ENCODE data around the gene COG5. TPM values are rescaled to one million over a fixed set of nuclear protein-coding genes. Genes with fewer than 3 reads are reported as not detected.

The COG5 gene
- total and polyA plus RNA-seq, 2 of the 4 experiments (the other 2 are of a cell fraction), result 18.5 to 27.4 TPM

GRCh38 chr7:107168233-107169119, 395.2 kb downstream of the COG5 start, which contains the start of gene HBP1:
Gene HBP1, plus strand, starts transcription at chr7:107169003. Its CDS starts 10,891 bp downstream, at chr7:107179894.
- peaks cover 20% of the 10 kb centered on the region for H4K20me1 ChIP-seq (ENCODE audit: insufficient read depth, low read length)
- peaks cover 0 to 26% of the 10 kb centered on the region in 2 experiments; a peak in 3 of 4 replicates for H3K79me1 ChIP-seq (ENCODE audit: low read depth in 1 of 2, low read length in 2 of 2)
- peak within 1 kb of the TSS; percentile 77 for H4K5ac ChIP-seq (ENCODE audit: low read depth, low read length)
- dilution Hi-C loops (cut with HindIII; ENCODE audit: low sequenced_read_pairs, unreplicated experiment) (no loop called here), intact Hi-C loops (cut with micrococcal nuclease) (loop anchor here (1.0 to 5.0 kb wide), 2 partner anchors 45 to 376 kb away; no protein-coding TSS in a partner anchor), in situ Hi-C loops (cut with MboI; ENCODE audit: low sequenced_read_pairs) (no loop called here)
- H3K14ac ChIP-seq (replicated peaks; ENCODE audit: low read depth, low read length), result peak within 1 kb of the TSS; percentile 68
- no peak for TF ChIP-seq CEBPB (IDR thresholded peaks at IDR 0.05; ENCODE audit: low read depth, low read length)
- peak; percentile 78 for TF ChIP-seq USF2 (IDR thresholded peaks at IDR 0.05; ENCODE audit: low read depth, low read length)
- no peak for TF ChIP-seq RFX5 (IDR thresholded peaks at IDR 0.05; ENCODE audit: low read depth, low read length)
- peak; percentile 89; the same call in 1 of the 2 replicates for TF ChIP-seq CHD1 (IDR thresholded peaks at IDR 0.05; ENCODE audit: low read depth, low read length)
- peak; percentile 79 for TF ChIP-seq MAZ (IDR thresholded peaks at IDR 0.05; ENCODE audit: borderline replicate concordance, low read depth, low read length)
- TF ChIP-seq POLR2A (IDR thresholded peaks at IDR 0.05; ENCODE audit: low read depth, low read length), result peak; percentile 79
- peak; percentile 79; the same call in 1 of the 2 replicates for TF ChIP-seq FOS (IDR thresholded peaks at IDR 0.05; ENCODE audit: low read depth, low read length)
- TF ChIP-seq BHLHE40 (IDR thresholded peaks at IDR 0.05; ENCODE audit: low read depth, low read length), result peak; percentile 89
- TF ChIP-seq MXI1 (IDR thresholded peaks at IDR 0.05; ENCODE audit: borderline replicate concordance, low read depth, low read length), result peak; percentile 68; the same call in 1 of the 2 replicates
- no peak for TF ChIP-seq RAD21 (IDR thresholded peaks at IDR 0.05; ENCODE audit: low read length)
- H3K56ac ChIP-seq (ENCODE audit: extremely low read depth, insufficient read depth, low read length), result peak within 1 kb of the TSS; percentile 45; the same call in 1 of the 2 replicates
- peak within 1 kb of the TSS; percentile 74 for H3K9ac ChIP-seq (ENCODE audit: low read depth, low read length)
- peak within 1 kb of the TSS; percentile 88 for H2BK5ac ChIP-seq (ENCODE audit: low read depth, low read length, poor library complexity, severe bottlenecking)
- H2AK5ac ChIP-seq (ENCODE audit: low read depth, low read length), result peak within 1 kb of the TSS; percentile 41; the same call in 1 of the 2 replicates
- peak; percentile 100 for DNase-seq
- peak within 1 kb of the TSS; percentile 91 for H3K4me2 ChIP-seq (ENCODE audit: low read depth, low read length)
- CTCF ChIA-PET, result interaction anchor here (0.6 to 0.9 kb wide), 9 partner anchors 11 to 661 kb away, joined by 3 to 6 read pairs (median 3); no protein-coding TSS in a partner anchor
- peak within 1 kb of the TSS; percentile 11; the same call in 1 of the 2 replicates for H2BK20ac ChIP-seq (ENCODE audit: low read depth, low read length)
- H4K91ac ChIP-seq (ENCODE audit: insufficient read depth, low read depth, low read length), result peak within 1 kb of the TSS; percentile 60
- peak within 1 kb of the TSS; percentile 24; the same call in 1 of the 3 replicates for H2BK15ac ChIP-seq (ENCODE audit: low read depth, low read length)
- H3K4me1 ChIP-seq (ENCODE audit: control insufficient read depth, insufficient read depth, low read length), result no peaks in the 10 kb centered on the region
- POLR2A ChIA-PET (ENCODE audit: unreplicated experiment), result interaction anchor here (0.6 to 1.1 kb wide), 5 partner anchors 9 to 1009 kb away, joined by 3 to 5 read pairs (median 4); no protein-coding TSS in a partner anchor
- peak within 1 kb of the TSS; percentile 85 for H3K23ac ChIP-seq (ENCODE audit: low read depth, low read length)
- H3K36me3 ChIP-seq (ENCODE audit: control insufficient read depth, insufficient read depth, low read length), result peaks cover 3% of the 10 kb centered on the region
- no TSS peak for BruUV-seq (replicated peaks)
- H3K9me1 ChIP-seq (ENCODE audit: insufficient read depth, low read length), result no peaks in the 10 kb centered on the region
- H3K4me3 ChIP-seq (ENCODE audit: insufficient read depth, low read depth, low read length), result peak within 1 kb of the TSS; percentile 67
- peak within 1 kb of the TSS; percentile 98 for H2AFZ ChIP-seq (replicated peaks; ENCODE audit: low read length, poor library complexity)
- H3K9me3 ChIP-seq (ENCODE audit: control insufficient read depth, insufficient read depth, low read length), result no peaks in the 10 kb centered on the region
- H3K4ac ChIP-seq (ENCODE audit: low read depth, low read length), result peak within 1 kb of the TSS; percentile 84
- H4K8ac ChIP-seq (ENCODE audit: low read depth in 2 of 2, low read length in 2 of 2), result peak within 1 kb of the TSS; percentile 6 to 75; a peak in 3 of 4 replicates
- no peaks in the 10 kb centered on the region for H3K27me3 ChIP-seq (ENCODE audit: control insufficient read depth, insufficient read depth, low read length)
- peak; percentile 90 for ATAC-seq (ENCODE audit: low read depth)
- H3K18ac ChIP-seq (ENCODE audit: low read depth, low read length), result peak within 1 kb of the TSS; percentile 88
- H2AK9ac ChIP-seq (replicated peaks; ENCODE audit: low read depth, low read length, poor library complexity), result peak within 1 kb of the TSS; percentile 97
- peak within 1 kb of the TSS; percentile 61; the same call in 1 of the 2 replicates for H2BK120ac ChIP-seq (ENCODE audit: low read depth, low read length)
- peak within 1 kb of the TSS; percentile 88 for H3K27ac ChIP-seq (ENCODE audit: insufficient read depth, low read length)
- 0% methylated on average over 19 of the region's 44 CpGs; no CpG with 5 or more reads in 1 of the 2 experiments for WGBS, 2 experiments (ENCODE audit: extremely low coverage in 2 of 2, insufficient read length in 1 of 2)

Data from IMR-90 (cell line).